ENCODE measurements around the gene EFNB2.

EFNB2 gene

GRCh38 chr13:106518512-106518911 is 16.9 kb downstream of the EFNB2 start:
- TF ChIP-seq Cebpa-rat (IDR thresholded peaks at IDR 0.05): no peak

GRCh38 chr13:106517109-106517847 is 18.2 kb downstream of the EFNB2 start:
- Histone ChIP-seq H3K4me2 (peak overlapping the region; percentile 50), H3K9me3 (no peaks in the 10 kb centered on the region), H3K4me3 (no peak overlapping the region), H3K27me3 (no peaks in the 10 kb centered on the region), H3K36me3 (peaks cover 91% of the 10 kb centered on the region), H3K4me1 (peaks cover 28% of the 10 kb centered on the region), H3K9ac (no peak overlapping the region), H3K27ac (peak overlapping the region; percentile 15; the same call in 1 of the 2 replicates), H4K20me1 (peaks cover 100% of the 10 kb centered on the region)
- no peak for TF ChIP-seq Cebpa-rat (IDR thresholded peaks at IDR 0.05)

More at GRCh38 chr13:106518512-106518911, 16.9 kb downstream of the EFNB2 start:
- Histone ChIP-seq H3K36me3 (peaks cover 91% of the 10 kb centered on the region), H3K27ac (no peak overlapping the region), H3K9ac (no peak overlapping the region), H4K20me1 (peaks cover 100% of the 10 kb centered on the region), H3K27me3 (no peaks in the 10 kb centered on the region), H3K4me2 (peak overlapping the region; percentile 2; the same call in 1 of the 2 replicates), H3K4me1 (peaks cover 40% of the 10 kb centered on the region), H3K9me3 (no peaks in the 10 kb centered on the region), H3K4me3 (no peak overlapping the region)

GRCh38 chr13:106515635-106516254 is 19.7 kb downstream of the EFNB2 start:
- Histone ChIP-seq H4K20me1 (peaks cover 100% of the 10 kb centered on the region), H3K4me2 (peak overlapping the region; percentile 19; the same call in 1 of the 2 replicates), H3K4me3 (no peak overlapping the region), H3K4me1 (peaks cover 28% of the 10 kb centered on the region), H3K9me3 (no peaks in the 10 kb centered on the region), H3K9ac (no peak overlapping the region), H3K36me3 (peaks cover 93% of the 10 kb centered on the region), H3K27me3 (no peaks in the 10 kb centered on the region), H3K27ac (no peak overlapping the region)
- no peak for TF ChIP-seq Cebpa-rat (IDR thresholded peaks at IDR 0.05)

- peaks cover 100% of the 10 kb centered on the region for H4K20me1 ChIP-seq
- no peak overlapping the region for H3K4me2 ChIP-seq
- H3K4me3 ChIP-seq: no peak overlapping the region
- peaks cover 28% of the 10 kb centered on the region for H3K4me1 ChIP-seq
- no peaks in the 10 kb centered on the region for H3K9me3 ChIP-seq
- H3K9ac ChIP-seq: no peak overlapping the region
- no peak for TF ChIP-seq Cebpa-rat (IDR thresholded peaks at IDR 0.05)
- no peak overlapping the region for H3K27ac ChIP-seq
- H3K27me3 ChIP-seq: no peaks in the 10 kb centered on the region
- peaks cover 93% of the 10 kb centered on the region for H3K36me3 ChIP-seq
These were observed 20.4 kb downstream of the EFNB2 start for GRCh38 chr13:106514928-106515634.

- peaks cover 93% of the 10 kb centered on the region for H3K36me3 ChIP-seq
- H3K4me1 ChIP-seq: peaks cover 28% of the 10 kb centered on the region
- H3K4me2 ChIP-seq: no peak overlapping the region
- H3K9me3 ChIP-seq: no peaks in the 10 kb centered on the region
- peaks cover 100% of the 10 kb centered on the region for H4K20me1 ChIP-seq
- H3K27me3 ChIP-seq: no peaks in the 10 kb centered on the region
- no peak overlapping the region for H3K9ac ChIP-seq
- TF ChIP-seq Cebpa-rat (IDR thresholded peaks at IDR 0.05): no peak
- no peak overlapping the region for H3K4me3 ChIP-seq
- H3K27ac ChIP-seq: no peak overlapping the region
These were observed 22.2 kb downstream of the EFNB2 start for GRCh38 chr13:106513025-106513983.

GRCh38 chr13:106507560-106508274 is 27.7 kb downstream of the EFNB2 start:
- H3K9ac ChIP-seq: no peak overlapping the region
- H3K4me2 ChIP-seq: no peak overlapping the region
- peaks cover 100% of the 10 kb centered on the region for H4K20me1 ChIP-seq
- H3K27ac ChIP-seq: no peak overlapping the region
- H3K4me1 ChIP-seq: peaks cover 34% of the 10 kb centered on the region
- H3K4me3 ChIP-seq: no peak overlapping the region
- peaks cover 97% of the 10 kb centered on the region for H3K36me3 ChIP-seq
- TF ChIP-seq Cebpa-rat (IDR thresholded peaks at IDR 0.05): no peak
- H3K27me3 ChIP-seq: no peaks in the 10 kb centered on the region
- no peaks in the 10 kb centered on the region for H3K9me3 ChIP-seq

- no peaks in the 10 kb centered on the region for H3K9me3 ChIP-seq
- no peaks in the 10 kb centered on the region for H3K27me3 ChIP-seq
- H3K36me3 ChIP-seq: peaks cover 96% of the 10 kb centered on the region
- H3K4me2 ChIP-seq: no peak overlapping the region
- H3K27ac ChIP-seq: no peak overlapping the region
- no peak for TF ChIP-seq Cebpa-rat (IDR thresholded peaks at IDR 0.05)
- H3K4me1 ChIP-seq: peaks cover 48% of the 10 kb centered on the region
- H3K9ac ChIP-seq: no peak overlapping the region
- H4K20me1 ChIP-seq: peaks cover 100% of the 10 kb centered on the region
- no peak overlapping the region for H3K4me3 ChIP-seq
These were observed 29.2 kb downstream of the EFNB2 start for GRCh38 chr13:106506286-106506685.

GRCh38 chr13:106505732-106506131 is 29.7 kb downstream of the EFNB2 start:
- Histone ChIP-seq H3K9ac (no peak overlapping the region), H3K27ac (no peak overlapping the region), H3K4me2 (no peak overlapping the region), H3K4me1 (peaks cover 54% of the 10 kb centered on the region), H3K4me3 (no peak overlapping the region), H4K20me1 (peaks cover 100% of the 10 kb centered on the region), H3K9me3 (no peaks in the 10 kb centered on the region), H3K27me3 (no peaks in the 10 kb centered on the region), H3K36me3 (peaks cover 90% of the 10 kb centered on the region)
- TF ChIP-seq Cebpa-rat (IDR thresholded peaks at IDR 0.05): no peak

Measured in BLaER1 (cell line).